ENCODE results near the gene WWOX. TPM values are rescaled to one million over a fixed set of nuclear protein-coding genes. Genes with fewer than 3 reads are reported as not detected.

The WWOX gene
- polyA plus RNA-seq, 2 of the 4 experiments (the other 2 are of a cell fraction) = 16.0 to 17.2 TPM

DNA sequence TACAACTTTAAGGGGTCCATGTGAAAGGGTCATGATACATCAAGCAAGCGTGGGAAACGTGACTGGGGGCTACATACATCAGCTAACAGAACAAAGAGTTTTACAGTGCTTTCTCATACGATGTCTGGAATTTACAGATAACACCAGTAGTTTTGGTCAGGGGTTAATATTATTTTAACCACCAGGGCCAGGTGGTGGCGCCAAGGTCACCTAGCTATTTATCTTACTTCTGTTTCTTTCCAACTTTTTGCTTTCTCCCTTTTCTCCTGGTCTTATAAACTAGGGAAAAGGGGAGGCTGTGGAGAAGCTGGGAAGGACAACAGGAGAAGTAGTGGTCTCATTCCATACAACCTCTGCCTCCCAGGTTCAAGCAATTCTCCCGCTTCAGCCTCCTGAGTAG is 39.2 kb upstream of the WWOX start:
- Histone ChIP-seq H3K27ac (no peak overlapping the region), H3K4me3 (no peak overlapping the region), H3K4me2 (no peak overlapping the region), H3K9me3 (no peaks in the 10 kb centered on the region), H3K4me1 (no peaks in the 10 kb centered on the region)
- DNase-seq (ENCODE audit: low read depth in 1 of 2, low spot score in 1 of 2) (no peak), FAIRE-seq (no peak), ATAC-seq (no peak)
- ChIA-PET POLR2A (no interaction called here), CTCF (interaction anchor here (0.8 to 1.3 kb wide), 2 partner anchors 11 to 1481 kb away, joined by 3 read pairs; no protein-coding TSS in a partner anchor)
- TF ChIP-seq HDAC2 (IDR thresholded peaks at IDR 0.05) = no peak
- TF ChIP-seq JUN (IDR thresholded peaks at IDR 0.05) = no peak
- no peak for TF ChIP-seq NFE2L2 (conservative IDR thresholded peaks at IDR 0.05; ENCODE audit: low read length)
- TF ChIP-seq, protein P1, sequence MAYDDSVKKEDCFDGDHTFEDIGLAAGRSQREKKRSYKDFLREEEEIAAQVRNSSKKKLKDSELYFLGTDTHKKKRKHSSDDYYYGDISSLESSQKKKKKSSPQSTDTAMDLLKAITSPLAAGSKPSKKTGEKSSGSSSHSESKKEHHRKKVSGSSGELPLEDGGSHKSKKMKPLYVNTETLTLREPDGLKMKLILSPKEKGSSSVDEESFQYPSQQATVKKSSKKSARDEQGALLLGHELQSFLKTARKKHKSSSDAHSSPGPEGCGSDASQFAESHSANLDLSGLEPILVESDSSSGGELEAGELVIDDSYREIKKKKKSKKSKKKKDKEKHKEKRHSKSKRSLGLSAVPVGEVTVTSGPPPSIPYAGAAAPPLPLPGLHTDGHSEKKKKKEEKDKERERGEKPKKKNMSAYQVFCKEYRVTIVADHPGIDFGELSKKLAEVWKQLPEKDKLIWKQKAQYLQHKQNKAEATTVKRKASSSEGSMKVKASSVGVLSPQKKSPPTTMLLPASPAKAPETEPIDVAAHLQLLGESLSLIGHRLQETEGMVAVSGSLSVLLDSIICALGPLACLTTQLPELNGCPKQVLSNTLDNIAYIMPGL (CRISPR knock-in tag; IDR thresholded peaks at IDR 0.05; ENCODE audit: borderline replicate concordance) = no peak
- TF ChIP-seq HES2 (IDR thresholded peaks at IDR 0.05) = no peak
- TF ChIP-seq, protein P2, sequence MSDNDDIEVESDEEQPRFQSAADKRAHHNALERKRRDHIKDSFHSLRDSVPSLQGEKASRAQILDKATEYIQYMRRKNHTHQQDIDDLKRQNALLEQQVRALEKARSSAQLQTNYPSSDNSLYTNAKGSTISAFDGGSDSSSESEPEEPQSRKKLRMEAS (IDR thresholded peaks at IDR 0.05) = no peak
- TF ChIP-seq NPAS2 (CRISPR knock-in tag; IDR thresholded peaks at IDR 0.05; ENCODE audit: borderline replicate concordance) = no peak
- WGBS (ENCODE audit: missing lambda C conversion rate) = 12% methylated on average over 5 of the region's 5 CpGs

- no peak for ATAC-seq
- CTCF ChIA-PET = no interaction called here
- Histone ChIP-seq H3K4me1 (no peaks in the 10 kb centered on the region), H3K27ac (no peak overlapping the region), H3K4me3 (no peak overlapping the region), H3K9me3 (no peaks in the 10 kb centered on the region), H3K4me2 (no peak overlapping the region)
- TF ChIP-seq POLR2A (IDR thresholded peaks at IDR 0.05; ENCODE audit: low read length) (no peak), CHD4 (IDR thresholded peaks at IDR 0.05; ENCODE audit: borderline replicate concordance) (no peak), HOXA7 (CRISPR knock-in tag; IDR thresholded peaks at IDR 0.05) (no peak), MAZ (IDR thresholded peaks at IDR 0.05; ENCODE audit: borderline replicate concordance, low read depth, low read length) (no peak), ESRRA (IDR thresholded peaks at IDR 0.05; ENCODE audit: borderline replicate concordance, low read length) (no peak), FOXS1 (CRISPR knock-in tag; IDR thresholded peaks at IDR 0.05) (no peak), KDM5A (IDR thresholded peaks at IDR 0.05) (no peak)
- WGBS (ENCODE audit: missing lambda C conversion rate) = 49% methylated on average over 5 of the region's 5 CpGs
- no peak for FAIRE-seq
- POLR2A ChIA-PET = no interaction called here
- DNase-seq (ENCODE audit: low read depth in 1 of 2, low spot score in 1 of 2) = no peak
Observed at GRCh38 chr16:78060809-78061208, 38.6 kb upstream of the WWOX start.

- H3K9me3 ChIP-seq = no peaks in the 10 kb centered on the region
- no peaks in the 10 kb centered on the region for H3K4me1 ChIP-seq
- DNase-seq (ENCODE audit: low read depth in 1 of 2, low spot score in 1 of 2) (no peak), ATAC-seq (no peak), FAIRE-seq (no peak)
- H3K4me3 ChIP-seq = no peak overlapping the region
- no peak overlapping the region for H3K4me2 ChIP-seq
- 19% methylated on average over 4 of the region's 4 CpGs for WGBS (ENCODE audit: missing lambda C conversion rate)
- CTCF ChIA-PET = interaction anchor here (1.4 kb wide), 1 partner anchor 481 kb away, joined by 4 read pairs; no protein-coding TSS in a partner anchor
- TF ChIP-seq JUNB (IDR thresholded peaks at IDR 0.05) (no peak), ESRRA (IDR thresholded peaks at IDR 0.05; ENCODE audit: borderline replicate concordance, low read length) (no peak), PBX3 (IDR thresholded peaks at IDR 0.05) (no peak), RFX5 (IDR thresholded peaks at IDR 0.05) (no peak), RNF2 (IDR thresholded peaks at IDR 0.05; ENCODE audit: borderline replicate concordance, low read depth) (no peak), MAZ (IDR thresholded peaks at IDR 0.05; ENCODE audit: borderline replicate concordance, low read depth, low read length) (no peak), HEYL (CRISPR knock-in tag; IDR thresholded peaks at IDR 0.05) (no peak), ZSCAN20 (CRISPR knock-in tag; IDR thresholded peaks at IDR 0.05) (no peak), NPAS2 (CRISPR knock-in tag; IDR thresholded peaks at IDR 0.05; ENCODE audit: borderline replicate concordance) (no peak), RARB (CRISPR knock-in tag; IDR thresholded peaks at IDR 0.05) (no peak), CBX2 (IDR thresholded peaks at IDR 0.05; ENCODE audit: borderline replicate concordance, low read depth) (no peak), EHMT2 (IDR thresholded peaks at IDR 0.05; ENCODE audit: low read depth) (no peak), FOXS1 (CRISPR knock-in tag; IDR thresholded peaks at IDR 0.05) (no peak), CHD4 (IDR thresholded peaks at IDR 0.05; ENCODE audit: borderline replicate concordance) (no peak), ZNF302 (CRISPR knock-in tag; IDR thresholded peaks at IDR 0.05) (no peak)
- H3K27ac ChIP-seq = no peak overlapping the region
- POLR2A ChIA-PET = no interaction called here
Observed at GRCh38 chr16:78065319-78065718, 34.1 kb upstream of the WWOX start.
